ENCODE measurements around the gene ADSS2. TPM values are rescaled to one million over a fixed set of nuclear protein-coding genes. Genes with fewer than 3 reads are reported as not detected.
"Not testable (repeated sequence)": the region's sequence is repeated elsewhere in the genome, so short reads cannot be mapped to it uniquely, and the experiment has no call there.

Gene ADSS2
- polyA plus RNA-seq, 4 donors = 56.2 to 68.2 (median 65.5) TPM

- DNase-seq (ENCODE audit: low read depth in 4 of 4, low spot score in 3 of 4) = no peak
These were observed 83.4 kb downstream of the ADSS2 start for GRCh38 chr1:244368279-244368678.

DNA sequence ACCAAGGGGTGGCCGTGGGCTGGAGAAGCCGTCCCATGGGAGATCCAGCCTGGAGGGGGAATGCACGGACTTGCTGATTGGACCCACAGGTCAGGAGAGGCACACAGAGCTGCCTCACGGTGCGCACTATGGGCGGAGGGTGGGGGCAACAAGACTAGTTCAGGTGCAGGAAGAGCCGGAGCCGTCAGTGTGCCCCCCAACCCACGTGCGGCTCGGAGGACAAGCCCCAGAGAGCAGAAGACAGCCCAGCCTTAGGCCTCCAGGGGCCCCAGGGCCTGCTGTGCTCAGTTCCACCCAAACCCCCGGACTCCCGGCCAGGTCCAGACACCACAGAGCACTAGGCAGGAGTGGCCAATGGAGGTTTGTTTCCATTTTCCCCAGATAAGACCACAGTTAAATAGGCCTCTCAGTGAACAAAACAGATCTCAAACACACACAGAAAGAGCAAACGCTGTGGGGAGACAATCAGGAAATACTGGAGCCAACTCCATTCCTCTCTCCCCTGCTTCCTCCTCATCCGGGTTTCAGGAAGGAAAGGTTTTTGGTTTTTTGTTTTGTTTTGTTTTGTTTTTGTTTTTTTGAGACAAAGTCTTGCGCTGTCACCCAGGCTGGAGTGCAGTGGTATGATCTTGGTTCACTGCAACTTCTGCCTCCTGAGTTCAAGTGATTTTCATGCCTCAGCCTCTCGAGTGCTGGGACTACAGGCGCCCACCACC, 84.2 kb downstream of the ADSS2 start:
- DNase-seq (ENCODE audit: low read depth in 4 of 4, low spot score in 3 of 4) = no peak

- no peak for DNase-seq (ENCODE audit: low read depth in 4 of 4, low spot score in 3 of 4)
These were observed 85.9 kb downstream of the ADSS2 start for GRCh38 chr1:244365809-244366208.

GRCh38 chr1:244365262-244365661, 86.4 kb downstream of the ADSS2 start:
- not testable (repeated sequence) for DNase-seq (ENCODE audit: low read depth in 4 of 4, low spot score in 3 of 4)

DNA sequence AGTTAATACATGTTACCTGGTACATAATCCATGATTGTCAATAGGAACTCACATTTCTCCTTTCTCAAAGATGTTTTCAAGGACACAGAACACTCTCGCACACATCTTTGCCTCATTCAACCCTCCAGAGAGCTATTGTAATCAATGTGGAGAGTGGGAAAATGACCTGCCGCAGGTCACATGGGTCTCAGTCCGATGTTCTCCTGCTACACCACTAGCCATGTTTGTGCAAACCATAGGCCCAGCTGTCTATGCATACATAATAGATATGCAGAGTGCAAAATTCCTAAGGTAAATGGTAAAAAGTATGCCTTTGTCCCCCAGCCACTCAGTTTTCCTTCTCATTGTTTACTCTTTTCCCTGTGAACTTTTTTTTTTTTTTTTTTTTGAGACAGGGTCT, 89.2 kb downstream of the ADSS2 start:
- DNase-seq (ENCODE audit: low read depth in 4 of 4, low spot score in 3 of 4) = no peak

DNA sequence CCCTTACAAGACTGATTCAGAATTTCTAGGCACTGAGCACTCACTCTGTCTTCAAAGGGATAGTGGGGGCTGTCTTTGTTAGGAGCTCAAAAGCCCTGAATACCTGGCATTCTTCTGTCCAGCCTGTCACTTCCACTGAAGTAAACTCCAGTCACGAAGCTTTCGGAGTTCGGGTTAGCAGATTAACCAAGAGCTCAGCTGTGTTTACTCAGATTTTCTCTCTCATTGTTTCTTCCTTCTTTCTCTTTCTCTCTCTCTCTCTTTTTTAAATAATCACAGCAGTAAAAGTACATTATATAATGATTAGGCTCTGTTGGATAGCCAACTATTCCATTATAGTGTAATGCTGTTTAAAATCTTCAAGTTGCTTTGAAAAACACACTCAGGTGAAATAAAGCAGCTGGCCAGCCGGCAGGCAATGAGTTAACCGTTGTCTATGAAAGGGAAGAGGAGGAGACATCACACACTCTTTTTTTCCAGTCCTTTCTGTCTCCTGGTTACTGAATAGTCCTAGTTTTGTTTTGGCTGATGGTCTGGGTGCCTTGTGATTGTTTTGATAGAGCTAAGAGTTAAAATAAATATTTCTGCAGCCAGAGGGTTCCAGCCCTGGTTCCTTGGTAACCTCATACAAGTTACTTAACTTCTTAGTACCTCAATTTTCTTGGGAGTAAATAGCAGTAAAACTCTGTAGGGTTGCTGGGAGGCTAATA, 89.8 kb downstream of the ADSS2 start:
- no peak for DNase-seq (ENCODE audit: low read depth in 4 of 4, low spot score in 3 of 4)

Other genes with a start within 250 kb of the ADSS2 start
- 1 to 10 TPM; 1.3 to 2.8 (median 2.0) TPM for gene CATSPERE, start 9.4 kb upstream of the ADSS2 start, polyA plus RNA-seq (ENCODE audit: insufficient read length in 4 of 4)
- 10 to 100 TPM; 45.3 to 54.4 (median 51.8) TPM for gene DESI2, start 201.2 kb upstream of the ADSS2 start, polyA plus RNA-seq (ENCODE audit: insufficient read length in 4 of 4)

Data from right renal pelvis (tissue), 4 donors.